ENCODE results near the gene CTU1. TPM values are rescaled to one million over a fixed set of nuclear protein-coding genes. Genes with fewer than 3 reads are reported as not detected.
A peak's percentile ranks its signal among the peaks of the same experiment; 100 is the strongest.

The CTU1 gene
- total RNA-seq, 2 donors from 2014 or later = 4.8 to 7.7 TPM

- Histone ChIP-seq H3K4me1 (peaks cover 0 to 16% of the 10 kb centered on the region in 2 donors), H3K27me3 (no peaks in the 10 kb centered on the region), H3K4me3 (no peak overlapping the region)
Observed at GRCh38 chr19:51128227-51128626, 20.0 kb upstream of the CTU1 start.

GRCh38 chr19:51127755-51128154 lies 19.5 kb upstream of the CTU1 start:
- Histone ChIP-seq H3K4me1 (peaks cover 0 to 14% of the 10 kb centered on the region in 2 donors), H3K27me3 (no peaks in the 10 kb centered on the region), H3K9me3 (no peaks in the 10 kb centered on the region), H3K36me3 (no peaks in the 10 kb centered on the region), H3K27ac (peak overlapping the region in 1 of 2 donors; percentile 16), H3K4me3 (no peak overlapping the region)
- peak; percentile 76 for DNase-seq (ENCODE audit: low spot score)
- TF ChIP-seq CTCF (IDR thresholded peaks at IDR 0.05) = no peak

More at GRCh38 chr19:51128227-51128626, 20.0 kb upstream of the CTU1 start:
- DNase-seq (ENCODE audit: low spot score) = no peak
- Histone ChIP-seq H3K9me3 (no peaks in the 10 kb centered on the region), H3K27ac (peak overlapping the region; percentile 16), H3K36me3 (no peaks in the 10 kb centered on the region)
- no peak for TF ChIP-seq CTCF (IDR thresholded peaks at IDR 0.05)

- TF ChIP-seq CTCF (IDR thresholded peaks at IDR 0.05) = no peak
Observed at GRCh38 chr19:51127032-51127431, 18.8 kb upstream of the CTU1 start.

GRCh38 chr19:51125421-51126075 lies 17.3 kb upstream of the CTU1 start:
- Histone ChIP-seq H3K4me1 (no peaks in the 10 kb centered on the region), H3K36me3 (no peaks in the 10 kb centered on the region), H3K27me3 (no peaks in the 10 kb centered on the region)

More at GRCh38 chr19:51127032-51127431, 18.8 kb upstream of the CTU1 start:
- H3K9me3 ChIP-seq = no peaks in the 10 kb centered on the region
- no peak for DNase-seq (ENCODE audit: low spot score)
- H3K36me3 ChIP-seq = no peaks in the 10 kb centered on the region
- H3K27ac ChIP-seq = peak overlapping the region in 1 of 2 donors; percentile 60
- H3K27me3 ChIP-seq = no peaks in the 10 kb centered on the region
- no peak overlapping the region for H3K4me3 ChIP-seq
- H3K4me1 ChIP-seq = peaks cover 0 to 6% of the 10 kb centered on the region in 2 donors

GRCh38 chr19:51124729-51125128 lies 16.5 kb upstream of the CTU1 start, which contains the start of gene SIGLEC9:
Gene SIGLEC9 (plus strand): TSS chr19:51124906. CDS start chr19:51124975, 69 bp downstream.
- Histone ChIP-seq H3K4me1 (no peaks in the 10 kb centered on the region), H3K9me3 (no peaks in the 10 kb centered on the region), H3K4me3 (peak within 1 kb of the TSS; percentile 14 to 21), H3K36me3 (no peaks in the 10 kb centered on the region), H3K27me3 (no peaks in the 10 kb centered on the region), H3K27ac (peak within 1 kb of the TSS; percentile 48 to 60)
- no peak for TF ChIP-seq CTCF (IDR thresholded peaks at IDR 0.05)
- DNase-seq (ENCODE audit: low spot score) = no peak

More at GRCh38 chr19:51125421-51126075, 17.3 kb upstream of the CTU1 start:
- no peak for TF ChIP-seq CTCF (IDR thresholded peaks at IDR 0.05)
- Histone ChIP-seq H3K9me3 (no peaks in the 10 kb centered on the region), H3K27ac (peak overlapping the region; percentile 48 to 60), H3K4me3 (peak overlapping the region; percentile 14 to 21)
- no peak for DNase-seq (ENCODE audit: low spot score)

Measured in right atrium auricular region (tissue), 2 donors.